ENCODE data around the gene CLCN2.
"Not testable (repeated sequence)": the region's sequence is repeated elsewhere in the genome, so short reads cannot be mapped to it uniquely, and the experiment has no call there.

CLCN2 gene

DNA sequence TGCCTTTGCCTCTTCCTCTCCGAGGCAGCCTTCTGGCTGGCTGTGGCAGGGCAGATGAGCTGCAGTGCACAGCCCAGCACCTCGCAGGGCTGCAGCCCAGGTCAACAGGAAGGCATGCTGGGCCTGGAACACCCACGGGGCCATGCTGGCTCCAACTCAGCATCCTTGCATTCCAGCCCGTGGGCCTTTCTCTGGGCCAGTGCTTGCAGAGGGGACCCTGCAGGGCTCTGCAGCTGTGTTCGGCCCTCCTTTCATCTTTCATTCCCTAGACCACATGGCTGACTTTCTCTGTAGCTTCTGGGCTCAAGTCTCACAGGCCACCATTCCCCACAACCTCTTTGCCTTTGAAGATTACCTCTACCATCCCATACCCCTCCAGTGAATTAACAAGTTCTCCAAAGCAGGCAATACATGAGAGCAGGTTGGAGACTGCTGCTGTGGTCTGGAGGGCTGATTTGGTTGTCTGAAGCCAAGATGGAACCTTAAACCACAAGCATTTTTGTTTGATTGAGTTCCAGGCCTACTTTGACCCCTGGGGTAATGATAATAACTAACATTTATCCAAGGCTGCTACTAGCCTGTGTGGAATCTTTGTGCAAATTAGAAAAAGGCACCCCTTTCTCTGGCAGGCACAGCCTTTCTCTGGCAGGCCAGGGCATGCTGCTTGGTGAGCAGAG is 18.1 kb downstream of the CLCN2 start:
- H4K20me1 ChIP-seq (ENCODE audit: insufficient read depth, low read length): no peaks in the 10 kb centered on the region
- TF ChIP-seq, protein P1, sequence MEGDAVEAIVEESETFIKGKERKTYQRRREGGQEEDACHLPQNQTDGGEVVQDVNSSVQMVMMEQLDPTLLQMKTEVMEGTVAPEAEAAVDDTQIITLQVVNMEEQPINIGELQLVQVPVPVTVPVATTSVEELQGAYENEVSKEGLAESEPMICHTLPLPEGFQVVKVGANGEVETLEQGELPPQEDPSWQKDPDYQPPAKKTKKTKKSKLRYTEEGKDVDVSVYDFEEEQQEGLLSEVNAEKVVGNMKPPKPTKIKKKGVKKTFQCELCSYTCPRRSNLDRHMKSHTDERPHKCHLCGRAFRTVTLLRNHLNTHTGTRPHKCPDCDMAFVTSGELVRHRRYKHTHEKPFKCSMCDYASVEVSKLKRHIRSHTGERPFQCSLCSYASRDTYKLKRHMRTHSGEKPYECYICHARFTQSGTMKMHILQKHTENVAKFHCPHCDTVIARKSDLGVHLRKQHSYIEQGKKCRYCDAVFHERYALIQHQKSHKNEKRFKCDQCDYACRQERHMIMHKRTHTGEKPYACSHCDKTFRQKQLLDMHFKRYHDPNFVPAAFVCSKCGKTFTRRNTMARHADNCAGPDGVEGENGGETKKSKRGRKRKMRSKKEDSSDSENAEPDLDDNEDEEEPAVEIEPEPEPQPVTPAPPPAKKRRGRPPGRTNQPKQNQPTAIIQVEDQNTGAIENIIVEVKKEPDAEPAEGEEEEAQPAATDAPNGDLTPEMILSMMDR (IDR thresholded peaks at IDR 0.05; ENCODE audit: low read length): no peak
- no peak for TF ChIP-seq EZH2 (IDR thresholded peaks at IDR 0.05; ENCODE audit: borderline replicate concordance, low read length)
- no peak overlapping the region for H3K9ac ChIP-seq (ENCODE audit: low read length)
- H3K9me3 ChIP-seq (ENCODE audit: low read length): no peaks in the 10 kb centered on the region
- H3K36me3 ChIP-seq (ENCODE audit: insufficient read depth, low read length): no peaks in the 10 kb centered on the region
- H3K4me2 ChIP-seq (ENCODE audit: low read length): no peak overlapping the region
- H3K4me1 ChIP-seq (ENCODE audit: insufficient read depth, low read length, severe bottlenecking): no peaks in the 10 kb centered on the region
- no peaks in the 10 kb centered on the region for H3K79me2 ChIP-seq (ENCODE audit: insufficient read depth, low read length)
- H3K9me2 ChIP-seq (ENCODE audit: low read depth, low read length): no peaks in the 10 kb centered on the region
- H3F3A ChIP-seq (ENCODE audit: insufficient read depth, low read length): no peaks in the 10 kb centered on the region
- no peaks in the 10 kb centered on the region; the same call in 1 of the 2 replicates for H3K27me3 ChIP-seq (ENCODE audit: insufficient read depth, low read length)
- H3K4me3 ChIP-seq (ENCODE audit: low read depth, low read length, poor library complexity, severe bottlenecking): no peak overlapping the region
- no peak overlapping the region for H3K27ac ChIP-seq (ENCODE audit: low read depth, low read length, poor library complexity, severe bottlenecking)
- no peak overlapping the region for H2AFZ ChIP-seq (ENCODE audit: low read length)

DNA sequence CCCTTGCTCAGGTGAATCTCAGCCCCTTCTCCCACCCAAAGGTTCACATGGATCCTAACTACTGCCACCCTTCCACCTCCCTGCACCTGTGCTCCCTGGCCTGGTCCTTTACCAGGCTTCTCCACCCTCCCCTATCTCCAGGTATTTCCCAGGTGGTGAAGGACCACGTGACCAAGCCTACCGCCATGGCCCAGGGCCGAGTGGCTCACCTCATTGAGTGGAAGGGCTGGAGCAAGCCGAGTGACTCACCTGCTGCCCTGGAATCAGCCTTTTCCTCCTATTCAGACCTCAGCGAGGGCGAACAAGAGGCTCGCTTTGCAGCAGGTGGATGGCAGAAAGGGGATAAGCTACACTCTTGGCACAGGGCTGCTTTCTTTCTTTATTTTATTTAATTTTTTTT is 19.5 kb downstream of the CLCN2 start:
- TF ChIP-seq EZH2 (IDR thresholded peaks at IDR 0.05; ENCODE audit: borderline replicate concordance, low read length): no peak
- TF ChIP-seq, protein P1 (IDR thresholded peaks at IDR 0.05; ENCODE audit: low read length): no peak
- H3K27ac ChIP-seq (ENCODE audit: low read depth, low read length, poor library complexity, severe bottlenecking): no peak overlapping the region

DNA sequence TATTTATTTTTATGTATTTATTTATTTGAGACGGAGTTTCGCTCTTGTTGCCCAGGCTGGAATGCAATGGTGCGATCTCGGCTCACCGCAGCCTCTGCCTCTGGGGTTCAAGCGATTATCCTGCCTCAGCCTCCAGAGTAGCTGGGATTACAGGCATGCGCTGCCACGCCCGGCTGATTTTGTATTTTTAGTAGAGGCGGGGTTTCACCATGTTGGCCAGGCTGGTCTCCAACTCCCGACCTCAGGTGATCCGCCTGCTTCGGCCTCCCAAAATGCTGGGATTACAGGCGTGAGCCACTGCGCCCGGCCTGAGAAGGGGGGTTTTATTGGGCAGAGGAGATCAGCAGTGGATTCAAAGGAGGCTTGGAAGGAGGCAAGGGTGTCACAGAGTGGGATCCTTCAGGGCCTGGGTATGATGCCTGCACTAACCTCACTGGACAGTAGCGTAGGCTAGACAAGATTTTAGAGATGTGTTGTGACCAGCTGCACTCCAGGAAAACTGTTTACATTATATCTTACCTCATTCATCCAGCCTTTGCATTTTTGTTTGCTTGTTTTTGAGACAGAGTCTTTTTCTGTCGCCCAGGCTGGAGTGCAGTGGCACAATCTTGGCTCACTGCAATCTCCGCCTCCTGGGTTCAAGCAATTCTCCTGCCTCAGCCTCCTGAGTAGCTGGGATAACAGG is 21.8 kb downstream of the CLCN2 start:
- H3K4me3 ChIP-seq (ENCODE audit: low read depth, low read length, poor library complexity, severe bottlenecking); H3K79me2 ChIP-seq (ENCODE audit: insufficient read depth, low read length); H2AFZ ChIP-seq (ENCODE audit: low read length); H3K9me3 ChIP-seq (ENCODE audit: low read length); H3K9ac ChIP-seq (ENCODE audit: low read length); H3K9me2 ChIP-seq (ENCODE audit: low read depth, low read length); H3K36me3 ChIP-seq (ENCODE audit: insufficient read depth, low read length); H3F3A ChIP-seq (ENCODE audit: insufficient read depth, low read length); H3K27me3 ChIP-seq (ENCODE audit: insufficient read depth, low read length); H3K4me2 ChIP-seq (ENCODE audit: low read length); H4K20me1 ChIP-seq (ENCODE audit: insufficient read depth, low read length); H3K27ac ChIP-seq (ENCODE audit: low read depth, low read length, poor library complexity, severe bottlenecking): not testable (repeated sequence)
- H3K4me1 ChIP-seq (ENCODE audit: insufficient read depth, low read length, severe bottlenecking): peaks cover 16% of the 10 kb centered on the region

More for the DNA sequence above, 19.5 kb downstream of the CLCN2 start:
- Histone ChIP-seq H3F3A (ENCODE audit: insufficient read depth, low read length) (no peaks in the 10 kb centered on the region), H3K4me1 (ENCODE audit: insufficient read depth, low read length, severe bottlenecking) (no peaks in the 10 kb centered on the region), H3K79me2 (ENCODE audit: insufficient read depth, low read length) (no peaks in the 10 kb centered on the region), H3K9me3 (ENCODE audit: low read length) (no peaks in the 10 kb centered on the region), H3K4me2 (ENCODE audit: low read length) (no peak overlapping the region), H3K9me2 (ENCODE audit: low read depth, low read length) (no peaks in the 10 kb centered on the region), H3K27me3 (ENCODE audit: insufficient read depth, low read length) (no peaks in the 10 kb centered on the region; the same call in 1 of the 2 replicates), H3K9ac (ENCODE audit: low read length) (no peak overlapping the region), H4K20me1 (ENCODE audit: insufficient read depth, low read length) (no peaks in the 10 kb centered on the region), H3K36me3 (ENCODE audit: insufficient read depth, low read length) (no peaks in the 10 kb centered on the region; the same call in 1 of the 2 replicates), H3K4me3 (ENCODE audit: low read depth, low read length, poor library complexity, severe bottlenecking) (no peak overlapping the region), H2AFZ (ENCODE audit: low read length) (no peak overlapping the region)

Data from OCI-LY1 (cell line).